Activated T-helper 1 cell treated with anti-CD3 and anti-CD28 coated beads, Interleukin-2, amount 50 U/mL, for 16 hours (primary cell): ENCODE results near the gene SELENOS.

ENCODE experiments used
- DNase-seq, 2 donors: peaks; one replicate each; pipeline ENCODE4 v3.0.0-alpha.2; 2020; ENCODE audit warnings: low read depth in 1 of 2, low spot score in 1 of 2

SELENOS gene

GRCh38 chr15:101277943-101278564 lies 769 bp upstream of the SELENOS start:
- DNase-seq: no peak

- DNase-seq: no peak
Measured at GRCh38 chr15:101276501-101277037, 716 bp downstream of the SELENOS start.

- no peak for DNase-seq
Measured at GRCh38 chr15:101275018-101275417, 2.3 kb downstream of the SELENOS start.

GRCh38 chr15:101273534-101273933 lies 3.8 kb downstream of the SELENOS start:
- no peak for DNase-seq

- no peak for DNase-seq
Measured at GRCh38 chr15:101272584-101272983, 4.7 kb downstream of the SELENOS start.

- DNase-seq: no peak
Measured at GRCh38 chr15:101269479-101270223, 7.6 kb downstream of the SELENOS start.

- DNase-seq: no peak
Measured at GRCh38 chr15:101267320-101268104, 9.8 kb downstream of the SELENOS start.

- no peak for DNase-seq
Measured at GRCh38 chr15:101266787-101267186, 10.5 kb downstream of the SELENOS start.

- no peak for DNase-seq
Measured at GRCh38 chr15:101266034-101266433, 11.3 kb downstream of the SELENOS start.

GRCh38 chr15:101264911-101265641 lies 12.2 kb downstream of the SELENOS start:
- no peak for DNase-seq

GRCh38 chr15:101264011-101264410 lies 13.3 kb downstream of the SELENOS start:
- no peak for DNase-seq

GRCh38 chr15:101262551-101262950 lies 14.7 kb downstream of the SELENOS start:
- DNase-seq: no peak

- DNase-seq: no peak
Measured at GRCh38 chr15:101258238-101259144, 18.8 kb downstream of the SELENOS start.

GRCh38 chr15:101256757-101257156 lies 20.5 kb downstream of the SELENOS start:
- DNase-seq: no peak

GRCh38 chr15:101255615-101256241 lies 21.6 kb downstream of the SELENOS start:
- DNase-seq: no peak

GRCh38 chr15:101255051-101255395 lies 22.3 kb downstream of the SELENOS start:
- no peak for DNase-seq

GRCh38 chr15:101254157-101255050 lies 22.9 kb downstream of the SELENOS start:
- DNase-seq: no peak

GRCh38 chr15:101252836-101253235 lies 24.4 kb downstream of the SELENOS start:
- no peak for DNase-seq
